HEK293 (cell line): Measurements from ENCODE around the gene POU2AF3.

Experiments used
- CTCF ChIA-PET: fragments of 350-600 bp; formaldehyde crosslinking; extraction: SDS; loops from one replicate; lab custom pipeline; 2021; ENCODE audit warnings: antibody characterized with exemption; lab: Yijun Ruan, JAX
- POLR2A ChIA-PET: fragments of 300-600 bp; formaldehyde crosslinking; extraction: SDS; loops from one replicate; lab custom pipeline; 2020; ENCODE audit warnings: antibody characterized with exemption, inconsistent platforms; lab: Yijun Ruan, JAX
- H3K27ac ChIP-seq: fragments of 200-500 bp; sonication (Bioruptor generic); 2 replicates; pipeline ENCODE4 v1.5.1; 2014; ENCODE audit warnings: low read depth, low read length, control low read depth, inconsistent platforms; ENCODE audit errors: extremely low read depth
- H3K36me3 ChIP-seq, 2 experiments: fragments of 200-500 bp in 1 of 2; sonication (Bioruptor generic) in 1 of 2; 1 replicate in 1 of 2; 2 replicates in 1 of 2; pipeline ENCODE4 v1.5.1; 2014 to 2017; ENCODE audit warnings: inconsistent platforms in 2 of 2, low read length in 2 of 2; ENCODE audit not compliant: control insufficient read depth in 2 of 2, insufficient read depth in 1 of 2
- H3K4me1 ChIP-seq: fragments of 200-500 bp; sonication (Bioruptor generic); 2 replicates; pipeline ENCODE4 v1.5.1; 2014; ENCODE audit warnings: mild to moderate bottlenecking, low read length, inconsistent platforms; ENCODE audit not compliant: control insufficient read depth, insufficient read depth
- H3K4me3 ChIP-seq: 2 replicates; pipeline ENCODE4 v1.5.1; 2011; ENCODE audit warnings: low read depth, mild to moderate bottlenecking, control low read depth, low read length, moderate library complexity
- H3K9me3 ChIP-seq: fragments of 200-500 bp; sonication (Bioruptor generic); 2 replicates; pipeline ENCODE4 v1.5.1; 2014; ENCODE audit warnings: low read depth, low read length, inconsistent platforms; ENCODE audit not compliant: control insufficient read depth, insufficient read depth
- ELK4 ChIP-seq: IDR thresholded peaks from 2 replicates; pipeline ENCODE4 v1.6.1; 2011; ENCODE audit warnings: mild to moderate bottlenecking, low read depth, low read length, borderline replicate concordance
- KLF10 ChIP-seq: fragments of 450-650 bp; IDR thresholded peaks from 2 replicates; pipeline ENCODE4 v1.5.1; 2018; ENCODE audit warnings: missing biosample characterization, mild to moderate bottlenecking, missing genetic modification characterization
- PRDM2 ChIP-seq: fragments of 450-650 bp; formaldehyde crosslinking; IDR thresholded peaks from 2 replicates; pipeline ENCODE4 v1.5.1; 2016; ENCODE audit warnings: missing biosample characterization, missing genetic modification characterization, borderline replicate concordance
- PRDM4 ChIP-seq: fragments of 450-650 bp; formaldehyde crosslinking; IDR thresholded peaks from 2 replicates; pipeline ENCODE4 v1.5.1; 2017; ENCODE audit warnings: missing biosample characterization, missing genetic modification characterization
- ZBTB26 ChIP-seq: fragments of 450-650 bp; formaldehyde crosslinking; optimal IDR thresholded peaks from 2 replicates; pipeline ENCODE3; 2016; ENCODE audit warnings: missing biosample characterization, mild to moderate bottlenecking, missing genetic modification characterization
- ZNF10 ChIP-seq: fragments of 450-650 bp; formaldehyde crosslinking; IDR thresholded peaks from 2 replicates; pipeline ENCODE4 v1.5.1; 2017; ENCODE audit warnings: missing biosample characterization, missing genetic modification characterization
- ZNF202 ChIP-seq: fragments of 450-650 bp; formaldehyde crosslinking; IDR thresholded peaks from 2 replicates; pipeline ENCODE4 v1.5.1; 2016; ENCODE audit warnings: missing biosample characterization, missing genetic modification characterization, borderline replicate concordance
- ZNF239 ChIP-seq: fragments of 450-650 bp; formaldehyde crosslinking; IDR thresholded peaks from 2 replicates; pipeline ENCODE4 v1.5.1; 2016; ENCODE audit warnings: missing biosample characterization, missing genetic modification characterization
- ZNF391 ChIP-seq: fragments of 450-650 bp; formaldehyde crosslinking; IDR thresholded peaks from 2 replicates; pipeline ENCODE4 v1.5.1; 2016; ENCODE audit warnings: low read depth, missing biosample characterization, missing genetic modification characterization, borderline replicate concordance
- ZNF585B ChIP-seq: fragments of 450-650 bp; formaldehyde crosslinking; IDR thresholded peaks from 2 replicates; pipeline ENCODE4 v1.5.1; 2016; ENCODE audit warnings: missing biosample characterization, missing genetic modification characterization
- ZNF660 ChIP-seq: fragments of 450-650 bp; IDR thresholded peaks from 2 replicates; pipeline ENCODE4 v1.5.1; 2018; ENCODE audit warnings: missing biosample characterization, mild to moderate bottlenecking, missing genetic modification characterization
- ZNF677 ChIP-seq: fragments of 450-650 bp; IDR thresholded peaks from 2 replicates; pipeline ENCODE4 v1.5.0; 2018; ENCODE audit warnings: missing biosample characterization, mild to moderate bottlenecking, missing genetic modification characterization, moderate library complexity
- ZNF692 ChIP-seq: fragments of 450-650 bp; formaldehyde crosslinking; IDR thresholded peaks from 2 replicates; pipeline ENCODE4 v1.5.1; 2016; ENCODE audit warnings: missing biosample characterization, missing genetic modification characterization
- ZNF704 ChIP-seq: fragments of 450-650 bp; formaldehyde crosslinking; IDR thresholded peaks from 2 replicates; pipeline ENCODE4 v1.5.1; 2016; ENCODE audit warnings: missing biosample characterization, missing genetic modification characterization
- ZSCAN5A ChIP-seq: fragments of 450-650 bp; formaldehyde crosslinking; IDR thresholded peaks from 2 replicates; pipeline ENCODE4 v1.5.1; 2016; ENCODE audit warnings: missing biosample characterization, missing genetic modification characterization

Gene POU2AF3

GRCh38 chr11:111306321-111306720, 8.0 kb downstream of the POU2AF3 start (continued):
- TF ChIP-seq PRDM2 (no peak), ZBTB26 (tag by site-specific recombination) (no peak), ZNF585B (tag by site-specific recombination) (no peak)

- Histone ChIP-seq H3K4me1 (no peaks in the 10 kb centered on the region), H3K9me3 (no peaks in the 10 kb centered on the region), H3K4me3 (no peak overlapping the region), H3K36me3 (no peaks in the 10 kb centered on the region), H3K27ac (no peak overlapping the region)
- ChIA-PET POLR2A (no interaction called here), CTCF (interaction anchor here (0.6 to 0.9 kb wide), 3 partner anchors 19 to 115 kb away, joined by 3 to 4 read pairs (median 3); no protein-coding TSS in a partner anchor)
- no peak for TF ChIP-seq KLF10 (tag by site-specific recombination)
- no peak for TF ChIP-seq ZNF202 (tag by site-specific recombination)
- TF ChIP-seq ZNF704 (tag by site-specific recombination), result no peak
- no peak for TF ChIP-seq PRDM4 (tag by site-specific recombination)
- TF ChIP-seq ZNF239 (tag by site-specific recombination), result no peak
- TF ChIP-seq ZNF677 (tag by site-specific recombination), result no peak
- no peak for TF ChIP-seq ZSCAN5A (tag by site-specific recombination)
- no peak for TF ChIP-seq ELK4
- no peak for TF ChIP-seq ZNF391 (tag by site-specific recombination)
- no peak for TF ChIP-seq ZNF10 (tag by site-specific recombination)
- no peak for TF ChIP-seq ZNF660 (tag by site-specific recombination)
- no peak for TF ChIP-seq ZNF692
Measured at GRCh38 chr11:111307472-111308108, 9.2 kb downstream of the POU2AF3 start.
